Panc1 (cell line): ENCODE measurements around the gene KNG1. TPM values are rescaled to one million over a fixed set of nuclear protein-coding genes. Genes with fewer than 3 reads are reported as not detected.

Experiments
- ATAC-seq: fragments of 200-7000 bp; cut with Tn5 transposase; 2 replicates; pipeline ENCODE4 v1.9.1; 2020; ENCODE audit warnings: mild to moderate bottlenecking, moderate library complexity
- BruUV-seq: library from RNA; stranded (reverse); fragments of 400-500 nt; replicated peaks from 2 replicates; lab custom pipeline; 2021; lab: Mats Ljungman, UMichigan
- CTCF ChIA-PET: fragments of 300-600 bp; sonication (Branson Sonifier 250); formaldehyde crosslinking; loops from one replicate; lab custom pipeline; 2022; ENCODE audit warnings: antibody characterized with exemption; lab: Charles Lee
- POLR2A ChIA-PET: fragments of 300-600 bp; sonication (Branson Sonifier 250); formaldehyde crosslinking; loops from one replicate; lab custom pipeline; 2022; ENCODE audit warnings: antibody characterized with exemption; lab: Charles Lee
- DNase-seq: peaks from one replicate; pipeline ENCODE4 v3.0.0-alpha.2; 2010; ENCODE audit warnings: low read depth, low spot score
- H3K27ac ChIP-seq: 2 replicates; pipeline ENCODE4 v1.5.1; 2011; ENCODE audit warnings: mild to moderate bottlenecking, low read length, inconsistent platforms
- H3K27me3 ChIP-seq: fragments of 200-500 bp; sonication (Bioruptor generic); 2 replicates; pipeline ENCODE4 v1.6.0; 2014; ENCODE audit warnings: low read length, inconsistent platforms; ENCODE audit not compliant: control insufficient read depth, insufficient read depth
- H3K36me3 ChIP-seq: fragments of 200-500 bp; sonication (Bioruptor generic); 2 replicates; pipeline ENCODE4 v1.5.1; 2014; ENCODE audit warnings: inconsistent platforms, mild to moderate bottlenecking, low read length, moderate library complexity; ENCODE audit not compliant: control insufficient read depth, insufficient read depth
- H3K4me1 ChIP-seq: 2 replicates; pipeline ENCODE4 v1.5.1; 2011; ENCODE audit warnings: inconsistent platforms, mild to moderate bottlenecking, low read length, moderate library complexity; ENCODE audit not compliant: control insufficient read depth, insufficient read depth
- H3K4me3 ChIP-seq, 2 experiments: 2 replicates each; pipeline ENCODE4 v1.5.1; 2011 to 2012; ENCODE audit warnings: low read depth in 2 of 2, low read length in 2 of 2, mild to moderate bottlenecking in 2 of 2, inconsistent platforms in 1 of 2, moderate library complexity in 1 of 2
- H3K9me3 ChIP-seq: fragments of 200-500 bp; sonication (Bioruptor generic); 2 replicates; pipeline ENCODE4 v1.5.1; 2014; ENCODE audit warnings: low read depth, mild to moderate bottlenecking, inconsistent platforms, low read length, moderate library complexity; ENCODE audit not compliant: control insufficient read depth, insufficient read depth
- POLR2AphosphoS5 ChIP-seq: IDR thresholded peaks from 2 replicates; pipeline ENCODE4 v1.6.1; 2012; ENCODE audit warnings: mild to moderate bottlenecking, low read depth, low read length, moderate library complexity
- SIN3A ChIP-seq: IDR thresholded peaks from 2 replicates; pipeline ENCODE4 v1.6.1; 2012; ENCODE audit warnings: low read depth, mild to moderate bottlenecking, low read length, moderate library complexity, borderline replicate concordance; ENCODE audit not compliant: insufficient read depth
- TCF7L2 ChIP-seq: IDR thresholded peaks from 2 replicates; pipeline ENCODE4 v1.6.1; 2011; ENCODE audit warnings: mild to moderate bottlenecking, low read depth, low read length, inconsistent platforms
- in situ Hi-C: cut with HindIII; loops from 2 replicates; pipeline ENCODE4 v1.10.0; 2016; ENCODE audit warnings: low sequenced_read_pairs, low pct_unique_long_range_greater_than_20kb
- intact Hi-C: fragments of 100-400 bp; cut with micrococcal nuclease; formaldehyde crosslinking; loops from one replicate; pipeline ENCODE4 v1.10.0; 2022; ENCODE audit not compliant: unreplicated experiment
- total RNA-seq: library from RNA; stranded (reverse); gene quantifications from one replicate; pipeline ENCODE4 v1.2.1, GENCODE V29; 2021; ENCODE audit not compliant: unreplicated experiment
- TF ChIP-seq, protein P1 (sequence below): fragments of 450-650 bp; IDR thresholded peaks from 2 replicates; pipeline ENCODE4 v1.5.1; 2017; ENCODE audit warnings: mild to moderate bottlenecking
- TF ChIP-seq, protein P2 (sequence below), 2 experiments: IDR thresholded peaks; 2 replicates each; pipeline ENCODE4 v1.6.1; 2011 to 2012; ENCODE audit warnings: low read depth in 2 of 2, control low read depth in 1 of 2, low read length in 1 of 2, mild to moderate bottlenecking in 1 of 2, moderate library complexity in 1 of 2; ENCODE audit not compliant: insufficient read depth in 1 of 2

The KNG1 gene
- total RNA-seq, 1 experiment from 2014 or later = 0.23 TPM

GRCh38 chr3:186743666-186744065 is 26.5 kb downstream of the KNG1 start:
- Histone ChIP-seq H3K9me3 (no peaks in the 10 kb centered on the region), H3K27me3 (no peaks in the 10 kb centered on the region), H3K36me3 (no peaks in the 10 kb centered on the region), H3K27ac (no peak overlapping the region), H3K4me1 (no peaks in the 10 kb centered on the region), H3K4me3 (no peak overlapping the region)
- TF ChIP-seq, protein P1, sequence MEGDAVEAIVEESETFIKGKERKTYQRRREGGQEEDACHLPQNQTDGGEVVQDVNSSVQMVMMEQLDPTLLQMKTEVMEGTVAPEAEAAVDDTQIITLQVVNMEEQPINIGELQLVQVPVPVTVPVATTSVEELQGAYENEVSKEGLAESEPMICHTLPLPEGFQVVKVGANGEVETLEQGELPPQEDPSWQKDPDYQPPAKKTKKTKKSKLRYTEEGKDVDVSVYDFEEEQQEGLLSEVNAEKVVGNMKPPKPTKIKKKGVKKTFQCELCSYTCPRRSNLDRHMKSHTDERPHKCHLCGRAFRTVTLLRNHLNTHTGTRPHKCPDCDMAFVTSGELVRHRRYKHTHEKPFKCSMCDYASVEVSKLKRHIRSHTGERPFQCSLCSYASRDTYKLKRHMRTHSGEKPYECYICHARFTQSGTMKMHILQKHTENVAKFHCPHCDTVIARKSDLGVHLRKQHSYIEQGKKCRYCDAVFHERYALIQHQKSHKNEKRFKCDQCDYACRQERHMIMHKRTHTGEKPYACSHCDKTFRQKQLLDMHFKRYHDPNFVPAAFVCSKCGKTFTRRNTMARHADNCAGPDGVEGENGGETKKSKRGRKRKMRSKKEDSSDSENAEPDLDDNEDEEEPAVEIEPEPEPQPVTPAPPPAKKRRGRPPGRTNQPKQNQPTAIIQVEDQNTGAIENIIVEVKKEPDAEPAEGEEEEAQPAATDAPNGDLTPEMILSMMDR = no peak
- TF ChIP-seq TCF7L2 (no peak), SIN3A (no peak), POLR2AphosphoS5 (no peak)
- TF ChIP-seq, protein P2, sequence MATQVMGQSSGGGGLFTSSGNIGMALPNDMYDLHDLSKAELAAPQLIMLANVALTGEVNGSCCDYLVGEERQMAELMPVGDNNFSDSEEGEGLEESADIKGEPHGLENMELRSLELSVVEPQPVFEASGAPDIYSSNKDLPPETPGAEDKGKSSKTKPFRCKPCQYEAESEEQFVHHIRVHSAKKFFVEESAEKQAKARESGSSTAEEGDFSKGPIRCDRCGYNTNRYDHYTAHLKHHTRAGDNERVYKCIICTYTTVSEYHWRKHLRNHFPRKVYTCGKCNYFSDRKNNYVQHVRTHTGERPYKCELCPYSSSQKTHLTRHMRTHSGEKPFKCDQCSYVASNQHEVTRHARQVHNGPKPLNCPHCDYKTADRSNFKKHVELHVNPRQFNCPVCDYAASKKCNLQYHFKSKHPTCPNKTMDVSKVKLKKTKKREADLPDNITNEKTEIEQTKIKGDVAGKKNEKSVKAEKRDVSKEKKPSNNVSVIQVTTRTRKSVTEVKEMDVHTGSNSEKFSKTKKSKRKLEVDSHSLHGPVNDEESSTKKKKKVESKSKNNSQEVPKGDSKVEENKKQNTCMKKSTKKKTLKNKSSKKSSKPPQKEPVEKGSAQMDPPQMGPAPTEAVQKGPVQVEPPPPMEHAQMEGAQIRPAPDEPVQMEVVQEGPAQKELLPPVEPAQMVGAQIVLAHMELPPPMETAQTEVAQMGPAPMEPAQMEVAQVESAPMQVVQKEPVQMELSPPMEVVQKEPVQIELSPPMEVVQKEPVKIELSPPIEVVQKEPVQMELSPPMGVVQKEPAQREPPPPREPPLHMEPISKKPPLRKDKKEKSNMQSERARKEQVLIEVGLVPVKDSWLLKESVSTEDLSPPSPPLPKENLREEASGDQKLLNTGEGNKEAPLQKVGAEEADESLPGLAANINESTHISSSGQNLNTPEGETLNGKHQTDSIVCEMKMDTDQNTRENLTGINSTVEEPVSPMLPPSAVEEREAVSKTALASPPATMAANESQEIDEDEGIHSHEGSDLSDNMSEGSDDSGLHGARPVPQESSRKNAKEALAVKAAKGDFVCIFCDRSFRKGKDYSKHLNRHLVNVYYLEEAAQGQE (IDR thresholded peaks at IDR 0.05; ENCODE audit: insufficient read depth in 1 of 2, low read depth in 2 of 2, low read length in 1 of 2) = no peak
- intact Hi-C loops = no loop called here
- DNase-seq (no peak), ATAC-seq (no peak)
- no TSS peak for BruUV-seq
- in situ Hi-C loops = no loop called here
- ChIA-PET CTCF (no interaction called here), POLR2A (no interaction called here)

DNA sequence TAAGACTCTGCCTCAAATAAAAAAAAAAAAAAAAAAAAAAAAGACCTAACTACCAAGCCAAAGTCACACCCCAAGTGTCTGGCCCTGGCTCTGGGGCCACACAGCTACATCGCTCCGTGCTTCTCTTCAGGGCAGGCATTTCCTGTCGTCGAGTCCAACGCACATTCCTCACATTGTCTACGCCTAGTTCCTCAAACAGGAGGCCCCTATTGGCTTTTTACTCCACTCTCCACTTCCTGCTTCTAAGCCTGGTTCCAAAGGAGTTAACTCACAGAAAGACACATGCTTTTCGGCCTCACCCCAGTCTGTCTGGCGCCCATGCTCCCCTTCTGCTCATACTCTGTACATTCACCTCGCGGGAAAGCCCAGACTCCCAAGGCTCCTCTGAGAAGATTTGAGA is 28.8 kb downstream of the KNG1 start:
- Histone ChIP-seq H3K27ac (no peak overlapping the region), H3K27me3 (no peaks in the 10 kb centered on the region), H3K36me3 (no peaks in the 10 kb centered on the region), H3K4me1 (no peaks in the 10 kb centered on the region), H3K9me3 (no peaks in the 10 kb centered on the region), H3K4me3 (no peak overlapping the region)
- TF ChIP-seq, protein P1 = no peak
- TF ChIP-seq POLR2AphosphoS5 (no peak), TCF7L2 (no peak), SIN3A (no peak)
- TF ChIP-seq, protein P2 (IDR thresholded peaks at IDR 0.05; ENCODE audit: insufficient read depth in 1 of 2, low read depth in 2 of 2, low read length in 1 of 2) = no peak
- BruUV-seq = no TSS peak
- in situ Hi-C loops (no loop called here), intact Hi-C loops (no loop called here)
- ChIA-PET CTCF (no interaction called here), POLR2A (interaction anchor here (0.6 kb wide), 1 partner anchor 234 kb away, joined by 11 read pairs; no protein-coding TSS in a partner anchor)
- DNase-seq (no peak), ATAC-seq (no peak)
